ENCODE measurements around the gene SFXN2.
"Not testable (repeated sequence)": the region's sequence is repeated elsewhere in the genome, so short reads cannot be mapped to it uniquely, and the experiment has no call there.

The SFXN2 gene

GRCh38 chr10:102752266-102752930 lies 38.0 kb downstream of the SFXN2 start:
- DNase-seq (ENCODE audit: low spot score), result no peak
- in situ Hi-C loops (cut with MboI; ENCODE audit: low sequenced_read_pairs, unreplicated experiment), result no loop called here
- TF ChIP-seq, protein P1, sequence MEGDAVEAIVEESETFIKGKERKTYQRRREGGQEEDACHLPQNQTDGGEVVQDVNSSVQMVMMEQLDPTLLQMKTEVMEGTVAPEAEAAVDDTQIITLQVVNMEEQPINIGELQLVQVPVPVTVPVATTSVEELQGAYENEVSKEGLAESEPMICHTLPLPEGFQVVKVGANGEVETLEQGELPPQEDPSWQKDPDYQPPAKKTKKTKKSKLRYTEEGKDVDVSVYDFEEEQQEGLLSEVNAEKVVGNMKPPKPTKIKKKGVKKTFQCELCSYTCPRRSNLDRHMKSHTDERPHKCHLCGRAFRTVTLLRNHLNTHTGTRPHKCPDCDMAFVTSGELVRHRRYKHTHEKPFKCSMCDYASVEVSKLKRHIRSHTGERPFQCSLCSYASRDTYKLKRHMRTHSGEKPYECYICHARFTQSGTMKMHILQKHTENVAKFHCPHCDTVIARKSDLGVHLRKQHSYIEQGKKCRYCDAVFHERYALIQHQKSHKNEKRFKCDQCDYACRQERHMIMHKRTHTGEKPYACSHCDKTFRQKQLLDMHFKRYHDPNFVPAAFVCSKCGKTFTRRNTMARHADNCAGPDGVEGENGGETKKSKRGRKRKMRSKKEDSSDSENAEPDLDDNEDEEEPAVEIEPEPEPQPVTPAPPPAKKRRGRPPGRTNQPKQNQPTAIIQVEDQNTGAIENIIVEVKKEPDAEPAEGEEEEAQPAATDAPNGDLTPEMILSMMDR (IDR thresholded peaks at IDR 0.05; ENCODE audit: borderline replicate concordance, control extremely low read depth, extremely low read depth, insufficient read depth, missing control alignments), result no peak

GRCh38 chr10:102752934-102753664 lies 38.7 kb downstream of the SFXN2 start:
- in situ Hi-C loops (cut with MboI; ENCODE audit: low sequenced_read_pairs, unreplicated experiment), result no loop called here
- TF ChIP-seq, protein P1 (IDR thresholded peaks at IDR 0.05; ENCODE audit: borderline replicate concordance, control extremely low read depth, extremely low read depth, insufficient read depth, missing control alignments), result peak; percentile 48
- DNase-seq (ENCODE audit: low spot score), result peak; percentile 50

- in situ Hi-C loops (cut with MboI; ENCODE audit: low sequenced_read_pairs, unreplicated experiment), result no loop called here
- TF ChIP-seq, protein P1 (IDR thresholded peaks at IDR 0.05; ENCODE audit: borderline replicate concordance, control extremely low read depth, extremely low read depth, insufficient read depth, missing control alignments), result no peak
Measured at GRCh38 chr10:102753718-102754117, 39.3 kb downstream of the SFXN2 start.

DNA sequence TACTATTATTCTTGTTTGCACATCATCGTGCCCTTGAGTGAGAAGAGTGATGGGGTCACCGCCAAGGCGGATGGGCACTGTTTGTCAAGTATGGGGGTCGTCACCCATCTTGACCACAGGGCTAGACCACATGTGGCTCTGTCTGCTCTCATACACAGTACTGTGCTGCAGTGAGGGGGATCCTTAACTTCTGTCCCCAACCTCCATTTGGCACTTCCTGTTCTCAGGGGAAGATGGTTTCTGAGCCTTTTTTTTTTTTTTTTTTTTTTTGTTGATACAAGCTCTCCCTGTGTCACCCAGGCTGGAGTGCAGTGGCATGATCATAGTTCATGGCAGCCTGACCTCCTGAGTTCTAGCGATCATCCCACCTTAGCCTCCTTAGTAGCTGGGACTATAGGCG lies 42.9 kb downstream of the SFXN2 start:
- DNase-seq (ENCODE audit: low spot score), result no peak
- in situ Hi-C loops (cut with MboI; ENCODE audit: low sequenced_read_pairs, unreplicated experiment), result no loop called here
- TF ChIP-seq, protein P1 (IDR thresholded peaks at IDR 0.05; ENCODE audit: borderline replicate concordance, control extremely low read depth, extremely low read depth, insufficient read depth, missing control alignments), result no peak

More at GRCh38 chr10:102753718-102754117, 39.3 kb downstream of the SFXN2 start:
- DNase-seq (ENCODE audit: low spot score), result no peak

- DNase-seq (ENCODE audit: low spot score), result no peak
- TF ChIP-seq, protein P1 (IDR thresholded peaks at IDR 0.05; ENCODE audit: borderline replicate concordance, control extremely low read depth, extremely low read depth, insufficient read depth, missing control alignments), result no peak
- in situ Hi-C loops (cut with MboI; ENCODE audit: low sequenced_read_pairs, unreplicated experiment), result no loop called here
Measured at GRCh38 chr10:102758240-102758932, 44.0 kb downstream of the SFXN2 start.

DNA sequence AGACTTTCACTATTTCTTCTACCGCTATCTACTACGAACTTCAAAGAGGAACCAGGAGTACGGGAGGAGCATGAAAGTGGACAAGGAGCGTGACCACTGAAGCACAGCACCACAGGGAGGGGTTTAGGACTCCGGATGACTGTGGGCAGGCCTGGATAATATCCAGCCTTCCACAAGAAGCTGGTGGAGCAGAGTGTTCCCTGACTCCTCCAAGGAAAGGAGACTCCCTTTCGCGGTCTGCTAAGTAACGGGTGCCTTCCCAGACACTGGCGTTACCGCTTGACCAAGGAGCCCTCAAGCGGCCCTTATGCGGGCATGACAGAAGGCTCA lies 44.5 kb downstream of the SFXN2 start:
- in situ Hi-C loops (cut with MboI; ENCODE audit: low sequenced_read_pairs, unreplicated experiment); DNase-seq (ENCODE audit: low spot score): not testable (repeated sequence)

Data from GM13976 (cell line).